Breast epithelium (tissue), 4 donors: ENCODE data around the gene ARHGAP26. TPM values are rescaled to one million over a fixed set of nuclear protein-coding genes. Genes with fewer than 3 reads are reported as not detected.
A peak's percentile ranks its signal among the peaks of the same experiment; 100 is the strongest.

ENCODE experiments used
- DNase-seq, 2 donors: peaks; one replicate each; pipeline ENCODE4 v3.0.0-alpha.2; 2019; ENCODE audit warnings: low spot score in 2 of 2
- H3K27ac ChIP-seq, 2 donors: fragments of 200-600 bp; sonication (generic) in 1 of 2; one replicate each; pipeline ENCODE4 v1.5.1; 2016 to 2019; ENCODE audit warnings: mild to moderate bottlenecking in 1 of 2
- H3K27me3 ChIP-seq, 2 donors: fragments of 200-600 bp; sonication (generic) in 1 of 2; one replicate each; pipeline versions ENCODE4 v1.5.1 to v1.6.0; 2017 to 2019; ENCODE audit warnings: control low read depth in 1 of 2, mild to moderate bottlenecking in 1 of 2
- H3K36me3 ChIP-seq: fragments of 200-600 bp; one replicate; pipeline ENCODE4 v1.5.1; 2019
- H3K4me1 ChIP-seq, 2 donors: fragments of 200-600 bp; sonication (generic); one replicate each; pipeline ENCODE4 v1.5.1; 2016 to 2019; ENCODE audit warnings: control low read depth in 1 of 2
- H3K4me3 ChIP-seq, 3 donors: fragments of 200-600 bp; sonication (generic); 1 replicate in 2 of 3; 2 replicates in 1 of 3; pipeline ENCODE4 v1.5.1; 2016 to 2019; ENCODE audit warnings: mild to moderate bottlenecking in 3 of 3, moderate library complexity in 2 of 3
- H3K9me3 ChIP-seq, 2 donors: fragments of 200-600 bp; sonication (generic) in 1 of 2; one replicate each; pipeline ENCODE4 v1.5.1; 2016 to 2019; ENCODE audit warnings: control low read depth in 1 of 2
- CTCF ChIP-seq, 3 donors: fragments of 450-650 bp; IDR thresholded peaks; one replicate each; pipeline ENCODE4 v1.5.1; 2016 to 2017; ENCODE audit warnings: antibody characterized with exemption in 3 of 3, mild to moderate bottlenecking in 3 of 3, moderate library complexity in 3 of 3
- POLR2A ChIP-seq: fragments of 450-650 bp; IDR thresholded peaks from one replicate; pipeline ENCODE4 v1.6.1; 2016; ENCODE audit warnings: antibody characterized with exemption, mild to moderate bottlenecking, moderate library complexity
- POLR2AphosphoS5 ChIP-seq, 3 donors: sonication (generic); formaldehyde crosslinking; IDR thresholded peaks; one replicate each; pipeline ENCODE4 v1.6.1; 2017; ENCODE audit warnings: antibody characterized with exemption in 3 of 3
- intact Hi-C: fragments of 100-400 bp; cut with DNase I; formaldehyde crosslinking; loops from one replicate; pipeline ENCODE4 v1.15.1; 2023; ENCODE audit warnings: low total_unique reads
- total RNA-seq, 3 donors: library from RNA; depleted of rRNA; stranded (reverse); fragments of >200 nt; gene quantifications; one replicate each; pipeline ENCODE4 v1.1.0, GENCODE V29; 2016

Gene ARHGAP26
- total RNA-seq, 3 donors from 2014 or later: 33.1 to 89.0 (median 56.4) TPM

- Histone ChIP-seq H3K36me3 (no peaks in the 10 kb centered on the region), H3K27ac (peak overlapping the region in 1 of 2 donors; percentile 13), H3K4me3 (no peak overlapping the region), H3K27me3 (no peaks in the 10 kb centered on the region), H3K4me1 (peaks cover 24 to 33% of the 10 kb centered on the region in 2 donors), H3K9me3 (no peaks in the 10 kb centered on the region)
- TF ChIP-seq POLR2AphosphoS5 (IDR thresholded peaks at IDR 0.05): no peak
- no peak for TF ChIP-seq CTCF (IDR thresholded peaks at IDR 0.05)
- TF ChIP-seq POLR2A: no peak
- DNase-seq: no peak
- intact Hi-C loops: no loop called here
Observed at GRCh38 chr5:142811866-142812557, 41.8 kb downstream of the ARHGAP26 start.

- Histone ChIP-seq H3K36me3 (no peaks in the 10 kb centered on the region), H3K4me1 (peaks cover 34 to 45% of the 10 kb centered on the region in 2 donors), H3K9me3 (no peaks in the 10 kb centered on the region), H3K27ac (peak overlapping the region; percentile 84 to 94), H3K4me3 (no peak overlapping the region), H3K27me3 (no peaks in the 10 kb centered on the region)
- no peak for DNase-seq
- TF ChIP-seq POLR2A (no peak), POLR2AphosphoS5 (IDR thresholded peaks at IDR 0.05) (no peak), CTCF (IDR thresholded peaks at IDR 0.05) (no peak)
- intact Hi-C loops: no loop called here
Observed at GRCh38 chr5:142813220-142813619, 43.0 kb downstream of the ARHGAP26 start.

- TF ChIP-seq POLR2AphosphoS5 (IDR thresholded peaks at IDR 0.05): peak in 1 of 3 donors; percentile 22
- TF ChIP-seq CTCF (IDR thresholded peaks at IDR 0.05): no peak
- TF ChIP-seq POLR2A: no peak
- H3K9me3 ChIP-seq: no peaks in the 10 kb centered on the region
- no peaks in the 10 kb centered on the region for H3K36me3 ChIP-seq
- DNase-seq: peak in 1 of 2 donors; percentile 44
- peak overlapping the region in 1 of 3 donors; percentile 38 for H3K4me3 ChIP-seq
- no peaks in the 10 kb centered on the region for H3K27me3 ChIP-seq
- H3K27ac ChIP-seq: peak overlapping the region; percentile 84 to 94
- peaks cover 35 to 54% of the 10 kb centered on the region in 2 donors for H3K4me1 ChIP-seq
- intact Hi-C loops: no loop called here
Observed at GRCh38 chr5:142814122-142814521, 43.9 kb downstream of the ARHGAP26 start.

- intact Hi-C loops: no loop called here
Observed at GRCh38 chr5:142815469-142815868, 45.3 kb downstream of the ARHGAP26 start.

More at GRCh38 chr5:142815469-142815868, 45.3 kb downstream of the ARHGAP26 start:
- no peaks in the 10 kb centered on the region for H3K36me3 ChIP-seq
- no peak for DNase-seq
- TF ChIP-seq CTCF (IDR thresholded peaks at IDR 0.05): no peak
- TF ChIP-seq POLR2AphosphoS5 (IDR thresholded peaks at IDR 0.05): no peak
- TF ChIP-seq POLR2A: no peak
- H3K4me3 ChIP-seq: no peak overlapping the region
- peak overlapping the region in 1 of 2 donors; percentile 94 for H3K27ac ChIP-seq
- no peaks in the 10 kb centered on the region for H3K9me3 ChIP-seq
- peaks cover 35 to 45% of the 10 kb centered on the region in 2 donors for H3K4me1 ChIP-seq
- no peaks in the 10 kb centered on the region for H3K27me3 ChIP-seq
